COLO668 (cell line): ENCODE measurements around the gene CISD2.
"Not testable (repeated sequence)": the region's sequence is repeated elsewhere in the genome, so short reads cannot be mapped to it uniquely, and the experiment has no call there.

ENCODE experiments used
- DNase-seq: peaks from one replicate; lab custom pipeline; 2025; ENCODE audit not compliant: unreplicated experiment; lab: John Stamatoyannopoulos, UW

Gene CISD2

DNA sequence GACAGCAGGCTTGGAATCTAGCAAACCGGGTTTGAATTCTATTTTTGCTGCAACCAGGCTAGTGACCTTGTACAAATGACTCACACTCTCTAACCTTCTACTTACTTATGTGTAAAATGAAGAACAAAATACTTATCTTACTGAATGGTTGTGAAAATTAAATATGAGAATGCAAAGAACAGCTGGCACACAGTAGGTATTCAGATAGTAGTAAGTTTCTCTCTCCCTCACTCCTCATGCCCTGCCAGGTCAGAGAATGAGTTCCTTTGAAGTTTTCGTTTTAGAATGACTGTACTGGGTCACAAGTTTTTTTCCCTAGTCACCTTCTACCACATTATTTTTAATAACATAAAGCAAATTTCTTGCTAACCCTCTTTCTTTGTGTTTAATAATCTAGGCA lies 33.0 kb downstream of the CISD2 start:
- no peak for DNase-seq

DNA sequence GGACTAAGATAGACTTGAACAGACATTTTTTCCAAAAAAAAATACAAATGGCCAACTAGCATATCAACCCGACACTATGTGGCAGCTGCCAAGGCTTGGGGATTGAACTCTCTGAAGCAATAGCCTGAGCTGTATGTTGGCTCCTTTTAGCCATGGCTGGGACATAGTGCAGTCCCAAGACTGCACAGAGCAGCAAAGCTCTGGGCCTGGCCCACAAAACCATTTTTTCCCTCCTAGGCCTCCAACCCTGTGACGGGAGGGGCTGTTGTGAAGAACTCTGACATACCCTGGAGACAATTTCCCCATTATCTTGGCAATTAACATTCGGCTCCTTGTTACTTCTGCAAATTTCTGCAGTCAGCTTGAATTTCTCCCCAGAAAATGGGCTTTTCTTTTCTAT lies 50.1 kb downstream of the CISD2 start:
- no peak for DNase-seq

DNA sequence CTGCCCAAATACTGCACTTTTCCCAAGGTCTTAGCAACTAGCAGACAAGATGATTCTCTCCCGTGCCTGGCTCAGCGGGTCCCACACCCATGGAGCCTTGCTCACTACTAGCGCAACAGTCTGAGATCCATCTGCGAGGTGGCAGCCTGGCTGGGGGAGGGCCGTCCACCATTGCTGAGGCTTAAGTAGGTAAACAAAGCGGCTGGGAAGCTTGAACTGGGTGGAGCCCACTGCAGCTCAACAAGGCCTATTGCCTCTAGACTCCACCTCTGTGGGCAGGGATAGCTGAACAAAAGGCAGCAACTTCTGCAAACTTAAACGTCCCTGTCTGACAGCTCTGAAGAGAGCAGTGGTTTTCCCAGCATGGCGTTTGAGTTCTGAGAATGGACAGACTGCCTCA lies 50.9 kb downstream of the CISD2 start:
- DNase-seq = not testable (repeated sequence)

DNA sequence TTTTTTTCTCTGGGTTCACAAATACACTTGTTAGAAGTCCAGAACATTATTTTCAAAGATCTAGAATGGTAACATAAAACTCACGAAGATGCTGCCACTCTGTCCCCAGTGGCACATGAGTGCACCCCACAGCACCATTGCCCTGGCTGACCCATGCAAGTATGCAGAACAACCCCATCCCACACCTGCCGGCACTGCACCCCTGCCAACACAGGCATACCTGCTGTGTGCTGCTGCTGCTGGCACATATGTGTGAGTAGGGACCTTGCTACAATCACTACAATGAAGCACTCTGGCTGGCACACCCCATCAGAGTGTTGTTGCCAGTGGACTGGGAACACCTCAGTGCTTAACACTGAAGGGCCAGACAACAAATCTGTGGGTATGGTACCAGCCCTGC lies 66.9 kb downstream of the CISD2 start:
- DNase-seq = no peak

DNA sequence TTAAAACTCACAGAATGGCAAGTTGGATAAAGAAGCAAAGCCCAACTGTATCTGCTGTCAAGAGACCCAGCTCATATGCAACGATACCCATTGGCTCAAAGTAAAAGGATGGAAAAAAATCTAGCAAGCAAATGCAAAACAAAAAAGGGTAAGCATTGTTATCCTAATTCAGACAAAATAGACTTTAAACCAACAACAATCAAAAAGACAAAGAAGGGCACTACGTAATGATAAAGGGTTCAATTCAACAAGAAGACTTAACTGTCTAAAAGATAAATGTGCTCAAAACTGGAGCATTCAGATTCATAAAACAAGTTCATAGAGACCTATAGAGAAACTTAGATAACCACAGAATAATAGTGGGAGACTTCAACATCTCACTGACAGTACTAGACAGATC lies 69.3 kb downstream of the CISD2 start:
- not testable (repeated sequence) for DNase-seq
